MCF 10A (cell line): ENCODE measurements around the gene ABHD10. TPM values are rescaled to one million over a fixed set of nuclear protein-coding genes. Genes with fewer than 3 reads are reported as not detected.

Experiments used
- BruUV-seq: library from RNA; stranded (reverse); fragments of 400-500 nt; replicated peaks from 2 replicates; lab custom pipeline; 2021; lab: Mats Ljungman, UMichigan
- CTCF ChIA-PET: fragments of 300-600 bp; sonication (Branson Sonifier 250); formaldehyde crosslinking; extraction: SDS; loops from one replicate; lab custom pipeline; 2021; ENCODE audit warnings: antibody characterized with exemption, inconsistent platforms; lab: Yijun Ruan, JAX
- POLR2A ChIA-PET: fragments of 300-600, 350-650 bp; sonication (Branson Sonifier 250); formaldehyde crosslinking; extraction: SDS; loops from one replicate; lab custom pipeline; 2020; ENCODE audit warnings: antibody characterized with exemption, inconsistent platforms; lab: Yijun Ruan, JAX
- DNase-seq: peaks from one replicate; pipeline ENCODE4 v3.0.0-alpha.2; 2018; ENCODE audit not compliant: unreplicated experiment
- H3K27ac Mint-ChIP-seq: one replicate; pipeline ENCODE4 v1.8.0; 2022; ENCODE audit warnings: mild to moderate bottlenecking, low read depth, mixed read lengths; ENCODE audit not compliant: unreplicated experiment
- H3K27me3 Mint-ChIP-seq: one replicate; pipeline ENCODE4 v1.8.0; 2022; ENCODE audit warnings: mixed read lengths; ENCODE audit not compliant: insufficient read depth, unreplicated experiment
- H3K36me3 Mint-ChIP-seq: one replicate; pipeline ENCODE4 v1.8.0; 2022; ENCODE audit warnings: mild to moderate bottlenecking, moderate library complexity, mixed read lengths; ENCODE audit not compliant: insufficient read depth, unreplicated experiment
- H3K4me1 Mint-ChIP-seq: one replicate; pipeline ENCODE4 v1.8.0; 2022; ENCODE audit warnings: mixed read lengths; ENCODE audit not compliant: insufficient read depth, unreplicated experiment
- H3K4me3 Mint-ChIP-seq: one replicate; pipeline ENCODE4 v1.8.0; 2022; ENCODE audit warnings: mild to moderate bottlenecking, moderate library complexity, mixed read lengths; ENCODE audit not compliant: unreplicated experiment
- H3K9me3 Mint-ChIP-seq: one replicate; pipeline ENCODE4 v1.8.0; 2022; ENCODE audit warnings: mixed read lengths; ENCODE audit not compliant: unreplicated experiment
- intact Hi-C: fragments of 100-400 bp; cut with micrococcal nuclease; formaldehyde crosslinking; loops from 2 replicates; pipeline ENCODE4 v1.14.1; 2022
- total RNA-seq: library from RNA; stranded (reverse); gene quantifications from 2 replicates; pipeline ENCODE4 v1.2.3, GENCODE V29; 2022
- TF ChIP-seq, protein P1 (sequence below): fragments of 200-600 bp; IDR thresholded peaks from one replicate; pipeline ENCODE4 v1.8.0; 2022; ENCODE audit warnings: antibody characterized with exemption, mild to moderate bottlenecking; ENCODE audit not compliant: unreplicated experiment

The ABHD10 gene
- total RNA-seq, 1 experiment from 2014 or later = 34.1 TPM

GRCh38 chr3:111954228-111954990 lies 24.4 kb upstream of the ABHD10 start:
- Mint-ChIP-seq H3K36me3 (peaks cover 73% of the 10 kb centered on the region), H3K27me3 (no peaks in the 10 kb centered on the region), H3K27ac (no peak overlapping the region), H3K4me3 (no peak overlapping the region), H3K9me3 (no peaks in the 10 kb centered on the region), H3K4me1 (no peaks in the 10 kb centered on the region)
- CTCF ChIA-PET = interaction anchor here (0.7 to 2.2 kb wide), 3 partner anchors 13 to 89 kb away, joined by 3 to 12 read pairs (median 6); no protein-coding TSS in a partner anchor
- DNase-seq = no peak
- BruUV-seq = no TSS peak
- TF ChIP-seq, protein P1, sequence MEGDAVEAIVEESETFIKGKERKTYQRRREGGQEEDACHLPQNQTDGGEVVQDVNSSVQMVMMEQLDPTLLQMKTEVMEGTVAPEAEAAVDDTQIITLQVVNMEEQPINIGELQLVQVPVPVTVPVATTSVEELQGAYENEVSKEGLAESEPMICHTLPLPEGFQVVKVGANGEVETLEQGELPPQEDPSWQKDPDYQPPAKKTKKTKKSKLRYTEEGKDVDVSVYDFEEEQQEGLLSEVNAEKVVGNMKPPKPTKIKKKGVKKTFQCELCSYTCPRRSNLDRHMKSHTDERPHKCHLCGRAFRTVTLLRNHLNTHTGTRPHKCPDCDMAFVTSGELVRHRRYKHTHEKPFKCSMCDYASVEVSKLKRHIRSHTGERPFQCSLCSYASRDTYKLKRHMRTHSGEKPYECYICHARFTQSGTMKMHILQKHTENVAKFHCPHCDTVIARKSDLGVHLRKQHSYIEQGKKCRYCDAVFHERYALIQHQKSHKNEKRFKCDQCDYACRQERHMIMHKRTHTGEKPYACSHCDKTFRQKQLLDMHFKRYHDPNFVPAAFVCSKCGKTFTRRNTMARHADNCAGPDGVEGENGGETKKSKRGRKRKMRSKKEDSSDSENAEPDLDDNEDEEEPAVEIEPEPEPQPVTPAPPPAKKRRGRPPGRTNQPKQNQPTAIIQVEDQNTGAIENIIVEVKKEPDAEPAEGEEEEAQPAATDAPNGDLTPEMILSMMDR = no peak
- POLR2A ChIA-PET = interaction anchor here (0.7 to 1.1 kb wide), 3 partner anchors 16 to 238 kb away, joined by 3 to 5 read pairs (median 3); no protein-coding TSS in a partner anchor
- intact Hi-C loops = no loop called here

DNA sequence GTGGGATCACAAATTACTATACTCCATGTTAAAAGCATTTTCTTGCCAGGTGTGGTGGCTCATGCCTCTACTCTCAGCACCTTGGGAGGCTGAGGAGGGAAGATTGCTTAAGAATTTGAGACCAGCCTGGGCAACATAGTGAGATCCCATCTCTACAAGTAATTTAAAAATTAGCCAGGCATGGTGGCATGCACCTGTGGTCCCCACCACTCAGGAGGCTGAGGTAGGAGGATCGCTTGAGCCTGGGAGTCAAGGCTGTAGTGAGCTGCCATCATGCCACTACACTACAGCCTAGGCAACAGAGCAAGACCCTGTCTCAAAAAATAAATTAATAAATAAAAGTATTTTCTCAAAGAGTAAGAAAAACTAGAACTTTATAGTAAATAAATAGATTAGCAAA lies 22.9 kb upstream of the ABHD10 start:
- Mint-ChIP-seq H3K9me3 (no peaks in the 10 kb centered on the region), H3K4me3 (no peak overlapping the region), H3K36me3 (peaks cover 64% of the 10 kb centered on the region), H3K27me3 (no peaks in the 10 kb centered on the region), H3K4me1 (no peaks in the 10 kb centered on the region), H3K27ac (no peak overlapping the region)
- ChIA-PET POLR2A (interaction anchor here (1.0 to 1.1 kb wide), 2 partner anchors 22 to 239 kb away, joined by 3 to 5 read pairs; no protein-coding TSS in a partner anchor), CTCF (interaction anchor here (1.1 to 2.2 kb wide), 3 partner anchors 12 to 240 kb away, joined by 3 to 12 read pairs (median 5); no protein-coding TSS in a partner anchor)
- intact Hi-C loops = no loop called here
- TF ChIP-seq, protein P1 = no peak
- no TSS peak for BruUV-seq
- DNase-seq = no peak

DNA sequence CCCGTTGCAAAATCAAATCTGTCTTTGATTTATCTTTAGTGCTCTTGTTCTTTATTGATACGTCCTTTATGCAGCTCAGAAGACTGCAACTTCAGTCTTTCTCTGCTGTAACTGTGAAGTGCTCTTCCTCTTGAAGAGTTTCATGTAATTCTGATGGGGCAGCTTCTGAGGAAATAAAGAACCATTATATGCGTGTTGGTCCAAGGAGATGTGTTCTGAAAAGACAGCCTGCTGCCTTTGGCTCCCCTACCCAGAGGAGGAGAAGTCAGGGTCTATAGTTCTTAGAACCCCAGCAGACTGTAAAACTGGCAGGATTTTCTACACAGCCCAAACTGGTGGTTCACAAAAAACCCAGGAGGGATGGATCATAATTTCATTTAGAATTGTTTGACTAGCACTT lies 22.4 kb upstream of the ABHD10 start:
- peaks cover 61% of the 10 kb centered on the region for H3K36me3 Mint-ChIP-seq
- POLR2A ChIA-PET = interaction anchor here (1.0 to 1.3 kb wide), 3 partner anchors 10 to 92 kb away, joined by 3 read pairs; no protein-coding TSS in a partner anchor
- no peak overlapping the region for H3K4me3 Mint-ChIP-seq
- intact Hi-C loops = no loop called here
- H3K9me3 Mint-ChIP-seq = no peaks in the 10 kb centered on the region
- no peak overlapping the region for H3K27ac Mint-ChIP-seq
- H3K27me3 Mint-ChIP-seq = no peaks in the 10 kb centered on the region
- TF ChIP-seq, protein P1 = no peak
- H3K4me1 Mint-ChIP-seq = peaks cover 4% of the 10 kb centered on the region
- BruUV-seq = no TSS peak
- CTCF ChIA-PET = interaction anchor here (1.2 to 2.2 kb wide), 3 partner anchors 11 to 238 kb away, joined by 3 to 12 read pairs (median 4); no protein-coding TSS in a partner anchor
- no peak for DNase-seq

- Mint-ChIP-seq H3K9me3 (no peaks in the 10 kb centered on the region), H3K27ac (no peak overlapping the region), H3K4me1 (peaks cover 5% of the 10 kb centered on the region), H3K36me3 (peaks cover 61% of the 10 kb centered on the region), H3K4me3 (no peak overlapping the region), H3K27me3 (no peaks in the 10 kb centered on the region)
- TF ChIP-seq, protein P1 = no peak
- intact Hi-C loops = no loop called here
- DNase-seq = no peak
- no TSS peak for BruUV-seq
- POLR2A ChIA-PET = interaction anchor here (0.7 to 1.3 kb wide), 4 partner anchors 10 to 314 kb away, joined by 3 read pairs; no protein-coding TSS in a partner anchor
- CTCF ChIA-PET = interaction anchor here (0.6 to 2.0 kb wide), 7 partner anchors 10 to 264 kb away, joined by 3 to 4 read pairs (median 3); no protein-coding TSS in a partner anchor
Observed at GRCh38 chr3:111956995-111957734, 21.7 kb upstream of the ABHD10 start.
